HG02970 (cell line): Measurements from ENCODE around the gene UBE2Z.
"Not testable (repeated sequence)": the region's sequence is repeated elsewhere in the genome, so short reads cannot be mapped to it uniquely, and the experiment has no call there.

ENCODE experiments used
- ATAC-seq: cut with Tn5 transposase; IDR thresholded peaks from one replicate; pipeline ENCODE4 v1.9.1; 2021; ENCODE audit warnings: mild to moderate bottlenecking, moderate library complexity, moderate number of reproducible peaks; ENCODE audit not compliant: unreplicated experiment, low FRiP score

The UBE2Z gene

GRCh38 chr17:48908047-48908843 is at the start of gene UBE2Z:
Gene UBE2Z, plus strand, starts transcription at chr17:48908407. Its CDS starts 97 bp downstream, at chr17:48908504.
- ATAC-seq: peak; percentile 81

DNA sequence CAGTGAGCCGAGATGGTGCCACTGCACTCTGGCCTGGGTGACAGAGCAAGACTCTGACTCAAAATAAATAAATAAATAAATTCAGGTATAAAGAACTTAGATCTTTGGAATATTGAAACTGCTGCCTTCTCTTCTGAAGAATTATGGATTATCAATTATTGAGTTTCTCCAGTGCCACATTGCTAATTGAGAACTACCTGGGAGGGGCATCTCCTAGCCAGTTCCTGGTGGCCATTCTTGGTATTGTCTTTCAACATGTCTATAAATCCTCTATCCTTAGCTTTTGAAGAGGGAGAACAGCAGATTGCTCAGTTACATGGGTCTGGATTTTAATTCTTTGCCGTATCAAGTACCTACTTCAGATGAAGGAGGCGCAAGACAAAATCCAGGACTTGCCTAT is 48.2 kb upstream of the UBE2Z start:
- no peak for ATAC-seq

DNA sequence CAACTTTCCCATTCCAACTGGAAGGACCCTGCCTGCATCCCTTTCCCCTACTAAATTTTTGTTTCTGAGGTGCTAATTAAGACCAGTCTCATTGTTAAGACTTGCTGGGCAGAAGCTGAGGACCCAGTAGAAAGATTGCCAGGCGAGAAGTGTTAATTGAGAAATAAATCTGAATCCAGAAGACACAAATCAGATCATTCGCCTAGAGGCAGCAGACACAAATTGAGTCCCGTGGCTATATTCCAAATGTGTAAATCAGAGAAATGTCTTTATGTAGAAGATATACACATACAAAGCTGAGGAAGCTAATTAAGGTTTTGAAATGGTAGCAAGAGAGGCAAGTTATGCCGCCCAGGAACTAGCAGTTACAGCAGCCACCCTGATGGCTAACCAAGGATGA is 47.8 kb upstream of the UBE2Z start:
- ATAC-seq: no peak

- no peak for ATAC-seq
Measured at GRCh38 chr17:48868916-48869500, 39.2 kb upstream of the UBE2Z start.

GRCh38 chr17:48869821-48870318 is 38.3 kb upstream of the UBE2Z start:
- no peak for ATAC-seq

DNA sequence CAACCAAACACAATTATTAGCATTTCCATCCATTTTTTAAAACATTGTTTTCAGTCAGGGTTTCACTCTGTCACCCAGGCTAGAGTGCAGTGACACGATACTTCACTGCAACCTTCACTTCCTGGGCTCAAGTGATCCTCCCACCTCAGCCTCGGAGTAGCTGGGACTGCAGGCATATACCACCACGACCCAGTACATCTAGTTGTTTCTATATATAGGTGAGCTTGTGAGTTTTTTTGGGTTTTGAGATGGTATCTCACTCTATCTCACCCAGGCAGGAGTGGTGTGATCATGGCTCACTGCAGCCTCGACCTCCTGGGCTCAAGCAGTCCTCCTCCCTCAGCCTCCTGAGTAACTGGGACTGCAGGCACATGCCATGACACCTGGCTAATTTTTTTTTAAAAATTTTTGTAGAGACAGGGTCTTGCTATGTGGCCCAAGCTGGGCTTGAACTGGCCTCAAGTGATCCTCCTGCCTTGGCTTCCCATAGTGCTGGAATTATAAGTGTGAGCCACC is 37.1 kb upstream of the UBE2Z start:
- ATAC-seq: no peak

GRCh38 chr17:48871551-48872351 is 36.5 kb upstream of the UBE2Z start:
- no peak for ATAC-seq

DNA sequence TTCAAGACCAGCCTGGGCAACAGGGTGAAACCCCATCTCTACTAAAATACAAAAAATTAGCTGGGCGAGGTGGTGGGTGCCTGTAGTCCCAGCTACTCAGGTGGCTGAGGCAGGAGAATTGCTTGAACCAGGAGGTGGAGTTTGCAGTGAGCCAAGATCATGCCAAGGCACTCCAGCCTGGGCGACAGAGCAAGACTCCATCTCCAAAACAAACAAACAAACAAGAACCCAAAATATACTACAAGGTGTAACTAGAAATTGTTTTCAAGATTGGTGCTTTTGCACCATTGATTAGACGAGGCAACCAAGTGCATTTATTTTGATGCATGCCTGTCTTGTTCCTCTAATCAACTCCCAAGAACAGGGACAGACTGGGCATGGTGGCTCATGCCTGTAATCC is 35.8 kb upstream of the UBE2Z start:
- not testable (repeated sequence) for ATAC-seq

DNA sequence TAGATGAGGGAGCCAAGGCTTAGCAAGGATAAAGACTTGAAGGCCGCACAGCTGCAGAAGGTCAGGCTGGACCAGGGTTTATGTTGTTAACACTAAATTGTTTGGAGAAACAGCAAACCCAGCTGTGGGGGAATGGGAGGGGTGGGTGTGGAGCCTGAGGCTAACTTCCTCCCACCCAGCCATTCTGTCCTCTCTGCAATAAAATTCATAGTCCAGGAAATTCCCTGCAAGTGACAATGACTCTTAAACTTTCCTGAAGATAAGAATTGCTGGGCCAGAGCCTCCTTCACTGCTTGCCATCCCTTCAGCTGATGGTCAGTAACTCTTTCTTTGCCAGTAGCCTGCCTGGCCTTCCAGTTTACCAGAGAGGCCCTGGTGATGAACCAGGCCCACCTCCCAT is 35.0 kb upstream of the UBE2Z start:
- ATAC-seq: no peak

DNA sequence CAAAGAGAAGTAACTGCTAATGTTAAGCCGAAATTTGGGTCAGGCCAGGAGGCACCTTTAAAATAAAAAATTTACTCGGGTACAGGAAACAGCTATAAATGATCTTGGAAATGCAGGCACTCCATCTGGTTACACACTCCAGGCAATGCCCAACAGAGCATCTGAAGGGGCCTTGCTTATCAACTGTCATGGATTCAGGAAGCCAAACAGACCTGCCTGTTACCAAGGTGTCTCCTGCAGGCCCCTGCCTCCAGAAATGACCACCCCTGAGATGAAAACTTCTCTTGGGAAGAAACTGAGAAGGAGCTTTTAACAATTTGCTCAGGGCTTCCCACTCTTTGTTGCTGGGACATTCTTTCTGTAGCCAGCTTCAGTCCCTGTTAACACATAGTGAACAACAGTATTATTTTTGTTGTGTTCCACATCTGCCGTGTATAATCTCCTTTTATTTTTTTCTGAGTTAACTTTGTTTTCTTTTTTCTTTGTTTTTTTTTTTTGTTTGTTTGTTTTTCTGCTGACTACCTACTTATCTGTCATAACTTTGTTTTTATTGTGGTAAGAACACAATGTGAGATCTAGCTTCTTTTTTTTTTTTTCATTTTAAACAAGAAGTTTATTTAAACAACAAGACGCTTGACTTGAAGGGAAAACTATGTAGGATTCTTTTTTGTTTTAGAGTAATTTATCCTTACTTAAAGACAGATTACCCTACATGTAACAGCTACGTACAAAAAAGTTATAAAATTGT is 34.3 kb upstream of the UBE2Z start:
- no peak for ATAC-seq

DNA sequence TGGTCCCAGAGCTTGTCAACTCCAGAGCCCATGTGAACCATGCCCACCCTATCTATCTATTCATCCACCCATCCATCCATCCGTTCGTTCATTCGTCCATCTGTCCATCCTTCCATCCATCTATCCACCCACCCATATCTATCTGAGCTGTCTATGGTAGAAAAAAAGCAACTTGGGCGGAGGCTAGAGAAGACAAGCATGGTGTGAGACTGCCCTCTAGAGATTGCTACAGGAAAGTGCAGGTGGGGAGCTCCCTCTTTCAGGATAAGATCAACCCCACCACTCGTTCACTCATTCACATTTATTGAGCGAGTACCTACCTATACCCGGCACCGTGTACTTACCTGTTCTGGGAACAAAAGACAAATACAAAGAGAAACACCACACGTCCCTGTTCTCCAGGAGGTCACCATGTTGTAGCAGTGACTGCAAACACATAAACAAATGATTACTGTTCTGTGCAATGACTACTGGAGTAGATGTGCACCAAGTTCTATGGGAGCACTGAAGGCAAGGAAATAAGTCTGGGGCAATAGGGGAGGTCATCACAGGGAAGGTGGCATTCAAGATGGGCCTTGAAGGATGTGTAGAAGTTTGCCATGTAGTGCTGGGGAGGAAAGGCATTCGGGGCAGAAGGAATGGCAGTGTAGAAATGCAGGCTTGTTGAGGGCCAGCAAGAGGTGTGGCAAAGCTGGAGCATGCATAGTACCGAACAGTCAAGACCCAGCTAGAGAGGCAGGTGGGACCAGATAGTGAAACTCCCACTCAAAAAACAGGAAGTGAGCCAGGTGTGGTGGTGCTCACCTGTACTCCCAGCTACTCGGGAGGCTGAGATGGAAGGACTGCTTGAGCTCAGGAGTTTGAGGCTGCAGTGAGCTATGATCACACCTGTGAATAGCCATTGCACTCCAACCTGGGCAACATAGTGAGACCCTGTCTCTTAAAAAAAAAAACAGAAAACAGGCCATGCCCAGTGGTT is 29.0 kb upstream of the UBE2Z start:
- ATAC-seq: no peak

DNA sequence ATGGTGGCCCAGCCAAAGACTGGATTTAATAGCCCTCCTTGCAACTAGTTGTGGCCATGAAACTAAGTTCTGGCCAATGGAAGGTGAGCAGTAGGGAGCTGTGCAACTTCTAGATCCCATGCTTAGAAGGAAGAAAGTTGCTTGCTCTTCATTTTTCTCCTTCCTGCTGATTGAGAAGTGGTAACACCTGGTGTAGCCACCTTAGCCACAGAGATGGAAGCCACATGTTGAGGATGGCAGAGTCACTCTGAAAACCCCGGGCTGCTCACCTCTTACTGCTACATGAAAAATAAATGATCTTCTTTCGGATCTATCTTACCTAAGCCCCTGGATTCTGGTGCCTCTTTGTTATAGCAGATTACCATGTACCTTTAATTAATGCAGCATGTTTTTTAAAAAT is 25.9 kb upstream of the UBE2Z start:
- no peak for ATAC-seq

DNA sequence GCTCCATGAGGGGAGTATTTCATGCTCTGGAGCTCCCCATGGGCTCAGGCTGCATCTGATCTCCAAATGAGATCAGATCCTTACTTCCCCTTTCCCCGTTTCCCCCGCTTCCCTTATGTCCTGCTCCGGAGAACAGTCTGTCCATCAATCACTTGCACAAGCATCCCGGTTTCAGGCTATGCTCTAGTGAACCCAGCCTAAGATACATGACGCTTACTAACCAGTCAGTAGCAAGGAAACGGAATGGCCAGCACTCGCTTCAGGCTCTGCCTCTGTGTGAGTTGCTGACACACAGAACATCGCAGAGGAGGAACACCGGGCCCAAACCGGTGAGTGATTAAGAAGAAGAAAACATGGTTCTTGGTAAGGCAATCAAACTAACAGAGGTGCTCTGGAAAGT is 25.0 kb upstream of the UBE2Z start:
- ATAC-seq: no peak

GRCh38 chr17:48890086-48890485 is 18.1 kb upstream of the UBE2Z start:
- no peak for ATAC-seq

DNA sequence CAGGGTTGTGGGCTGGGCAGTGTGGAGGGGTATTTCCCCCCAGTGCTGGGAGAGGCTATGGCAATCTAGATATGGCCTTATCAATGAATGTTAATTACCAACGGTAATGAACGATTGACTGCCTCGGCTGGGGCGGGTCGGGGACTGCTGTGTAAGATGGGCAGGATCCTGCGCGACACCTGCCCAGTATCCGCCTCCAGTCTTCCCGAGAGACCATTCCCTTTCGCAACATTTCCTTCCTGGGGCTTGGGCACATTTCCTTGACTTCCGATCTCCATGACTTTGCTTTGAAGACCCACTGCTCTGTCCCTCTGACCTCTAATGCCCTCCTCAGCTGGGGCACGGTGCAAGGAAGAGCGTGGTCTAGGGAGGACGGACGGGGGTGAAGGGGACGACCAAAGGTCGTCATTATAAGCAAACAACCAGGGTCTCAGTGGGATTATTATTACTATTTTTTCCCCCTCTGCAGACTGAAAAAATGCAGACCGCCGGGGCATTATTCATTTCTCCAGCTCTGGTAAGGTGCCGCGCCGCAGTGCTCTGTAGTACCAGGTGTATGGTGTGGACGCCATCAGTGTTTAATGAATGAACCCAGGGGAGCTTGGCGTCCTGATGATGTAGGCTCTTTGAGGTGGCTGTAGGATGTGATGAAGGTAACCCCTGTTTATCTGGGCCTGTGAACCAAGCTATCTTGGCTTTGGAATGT is 15.1 kb upstream of the UBE2Z start:
- ATAC-seq: no peak

- no peak for ATAC-seq
Measured at GRCh38 chr17:48893646-48894508, 14.3 kb upstream of the UBE2Z start.

DNA sequence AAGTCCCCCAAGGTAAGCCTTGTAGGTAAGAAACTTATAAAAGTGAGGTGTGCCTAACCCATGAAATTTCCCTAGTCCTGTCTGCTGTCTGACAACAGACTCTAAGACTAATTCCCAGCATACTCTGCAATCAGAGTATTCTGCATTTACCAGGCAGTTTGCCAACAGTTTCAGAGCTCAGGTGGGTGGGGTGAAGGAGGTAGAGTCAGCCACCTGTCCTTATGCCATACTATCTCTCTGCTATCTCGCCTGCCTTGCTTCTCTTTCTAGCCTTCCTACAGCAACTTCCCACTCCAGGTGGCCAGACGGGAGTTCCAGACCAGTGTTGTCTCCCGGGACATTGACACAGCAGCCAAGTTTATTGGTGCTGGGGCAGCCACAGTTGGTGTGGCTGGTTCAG is 13.3 kb upstream of the UBE2Z start:
- ATAC-seq: no peak

GRCh38 chr17:48901241-48901640 is 7.0 kb upstream of the UBE2Z start:
- no peak for ATAC-seq
